ENCODE data around the gene LSS. TPM values are rescaled to one million over a fixed set of nuclear protein-coding genes. Genes with fewer than 3 reads are reported as not detected.

The LSS gene
- total and polyA plus RNA-seq, 8 donors, result 16.1 to 34.1 (median 25.2) TPM

DNA sequence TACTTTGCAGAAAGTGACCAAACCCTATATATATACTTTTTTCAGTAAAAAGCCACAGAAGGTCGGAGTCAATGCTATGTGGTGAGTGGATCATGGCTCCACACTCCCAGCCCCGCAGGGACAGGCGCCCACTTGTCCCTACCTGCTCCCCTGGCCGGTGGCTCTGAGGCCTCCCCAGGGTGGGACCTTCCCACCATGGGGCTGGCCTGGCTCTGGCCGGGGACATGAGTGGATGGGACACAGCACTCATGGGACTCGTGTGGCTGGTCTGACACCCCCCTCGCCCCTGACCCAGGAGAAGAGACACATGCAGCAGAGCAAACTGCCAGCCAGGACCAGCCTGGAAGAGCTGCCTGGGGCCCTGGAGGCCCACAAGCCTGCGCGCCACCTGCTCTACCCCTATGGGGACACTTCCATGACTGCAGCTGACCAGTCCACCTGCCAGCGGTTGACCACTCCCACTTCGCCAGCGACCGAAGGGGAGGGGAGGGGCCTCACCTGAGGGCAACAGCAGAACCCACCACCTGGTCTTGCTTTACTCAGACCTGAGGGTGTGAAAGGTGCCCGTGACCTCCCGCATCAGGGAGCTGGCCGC is 46.5 kb downstream of the LSS start:
- no peaks in the 10 kb centered on the region for H3K36me3 ChIP-seq
- TF ChIP-seq, protein P1, sequence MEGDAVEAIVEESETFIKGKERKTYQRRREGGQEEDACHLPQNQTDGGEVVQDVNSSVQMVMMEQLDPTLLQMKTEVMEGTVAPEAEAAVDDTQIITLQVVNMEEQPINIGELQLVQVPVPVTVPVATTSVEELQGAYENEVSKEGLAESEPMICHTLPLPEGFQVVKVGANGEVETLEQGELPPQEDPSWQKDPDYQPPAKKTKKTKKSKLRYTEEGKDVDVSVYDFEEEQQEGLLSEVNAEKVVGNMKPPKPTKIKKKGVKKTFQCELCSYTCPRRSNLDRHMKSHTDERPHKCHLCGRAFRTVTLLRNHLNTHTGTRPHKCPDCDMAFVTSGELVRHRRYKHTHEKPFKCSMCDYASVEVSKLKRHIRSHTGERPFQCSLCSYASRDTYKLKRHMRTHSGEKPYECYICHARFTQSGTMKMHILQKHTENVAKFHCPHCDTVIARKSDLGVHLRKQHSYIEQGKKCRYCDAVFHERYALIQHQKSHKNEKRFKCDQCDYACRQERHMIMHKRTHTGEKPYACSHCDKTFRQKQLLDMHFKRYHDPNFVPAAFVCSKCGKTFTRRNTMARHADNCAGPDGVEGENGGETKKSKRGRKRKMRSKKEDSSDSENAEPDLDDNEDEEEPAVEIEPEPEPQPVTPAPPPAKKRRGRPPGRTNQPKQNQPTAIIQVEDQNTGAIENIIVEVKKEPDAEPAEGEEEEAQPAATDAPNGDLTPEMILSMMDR (IDR thresholded peaks at IDR 0.05), result no peak
- WGBS, 2 donors, result 83 to 99% methylated on average over 14 to 16 of the region's 16 CpGs
- no peaks in the 10 kb centered on the region for H3K4me1 ChIP-seq
- no peaks in the 10 kb centered on the region for H3K27me3 ChIP-seq
- no peak overlapping the region for H3K4me3 ChIP-seq
- FAIRE-seq (no peak), ATAC-seq (no peak), DNase-seq (no peak)
- H3K27ac ChIP-seq, result no peak overlapping the region
- no peaks in the 10 kb centered on the region for H3K9me3 ChIP-seq
- intact Hi-C loops (cut with DNase I), result no loop called here

DNA sequence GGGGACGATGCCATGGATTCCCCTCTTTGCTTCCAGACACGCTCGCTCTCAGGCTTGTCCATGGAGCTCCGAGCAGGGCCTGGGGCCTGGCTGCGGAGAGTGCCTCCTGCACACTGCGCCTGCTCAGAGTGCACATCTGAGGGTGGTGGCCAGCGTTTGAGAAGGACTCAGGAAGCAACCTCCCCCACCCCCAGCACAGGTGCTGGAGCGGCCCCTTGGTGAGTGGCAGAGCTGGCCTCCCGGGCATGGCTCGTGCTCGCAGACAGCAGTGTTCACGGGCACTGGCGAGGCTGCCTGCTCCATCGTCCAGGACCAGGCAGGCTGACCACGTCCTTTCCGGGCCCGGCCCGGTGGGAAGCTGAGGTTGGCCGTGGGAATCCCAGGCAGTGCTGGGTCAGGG is 47.1 kb downstream of the LSS start:
- intact Hi-C loops (cut with DNase I), result no loop called here
- peak in 2 of 6 donors; percentile 56 to 71 for DNase-seq
- Histone ChIP-seq H3K4me1 (no peaks in the 10 kb centered on the region), H3K27me3 (no peaks in the 10 kb centered on the region), H3K36me3 (no peaks in the 10 kb centered on the region), H3K9me3 (no peaks in the 10 kb centered on the region), H3K27ac (no peak overlapping the region), H3K4me3 (no peak overlapping the region)
- TF ChIP-seq, protein P1 (IDR thresholded peaks at IDR 0.05), result no peak
- WGBS, 2 donors, result 82 to 93% methylated on average over 19 of the region's 19 CpGs
- ATAC-seq, result no peak
- FAIRE-seq, result no peak

DNA sequence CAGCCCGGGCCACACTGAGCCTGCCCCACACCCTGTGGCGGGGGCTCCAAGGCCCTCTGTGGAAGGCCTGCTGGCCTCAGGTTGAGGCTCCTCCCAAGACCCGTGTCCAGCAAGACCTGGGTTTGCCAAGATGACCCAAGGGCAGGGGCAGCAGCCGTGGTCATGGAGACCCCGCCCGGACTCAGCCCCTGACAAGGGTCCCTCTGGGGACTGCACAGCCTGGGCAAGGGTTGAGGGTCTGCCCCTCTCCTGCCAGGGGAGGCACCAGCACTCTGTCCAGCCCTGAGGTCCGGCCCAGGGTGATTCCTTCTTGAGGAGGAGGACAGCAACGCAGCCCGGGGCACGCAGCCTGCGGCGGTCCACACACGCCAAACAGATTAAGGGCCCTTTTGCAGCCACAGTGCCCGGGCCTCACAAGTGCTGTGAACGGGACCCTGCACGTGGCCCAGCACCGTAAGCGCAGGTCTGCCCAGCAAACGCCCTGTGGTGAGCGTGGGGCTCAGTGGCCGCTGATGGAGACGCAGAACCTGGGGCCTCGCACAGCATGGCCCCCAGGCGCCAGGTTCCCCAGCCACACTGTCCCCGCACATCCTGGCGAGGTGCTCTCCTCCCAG is 47.7 kb downstream of the LSS start:
- FAIRE-seq (no peak), ATAC-seq (no peak), DNase-seq (peak in 2 of 6 donors; percentile 50 to 69)
- Histone ChIP-seq H3K27ac (no peak overlapping the region), H3K9me3 (no peaks in the 10 kb centered on the region), H3K4me3 (no peak overlapping the region), H3K27me3 (no peaks in the 10 kb centered on the region), H3K4me1 (no peaks in the 10 kb centered on the region), H3K36me3 (no peaks in the 10 kb centered on the region)
- TF ChIP-seq, protein P1 (IDR thresholded peaks at IDR 0.05), result no peak
- WGBS, 2 donors, result 83 to 89% methylated on average over 25 to 26 of the region's 26 CpGs
- intact Hi-C loops (cut with DNase I), result no loop called here

DNA sequence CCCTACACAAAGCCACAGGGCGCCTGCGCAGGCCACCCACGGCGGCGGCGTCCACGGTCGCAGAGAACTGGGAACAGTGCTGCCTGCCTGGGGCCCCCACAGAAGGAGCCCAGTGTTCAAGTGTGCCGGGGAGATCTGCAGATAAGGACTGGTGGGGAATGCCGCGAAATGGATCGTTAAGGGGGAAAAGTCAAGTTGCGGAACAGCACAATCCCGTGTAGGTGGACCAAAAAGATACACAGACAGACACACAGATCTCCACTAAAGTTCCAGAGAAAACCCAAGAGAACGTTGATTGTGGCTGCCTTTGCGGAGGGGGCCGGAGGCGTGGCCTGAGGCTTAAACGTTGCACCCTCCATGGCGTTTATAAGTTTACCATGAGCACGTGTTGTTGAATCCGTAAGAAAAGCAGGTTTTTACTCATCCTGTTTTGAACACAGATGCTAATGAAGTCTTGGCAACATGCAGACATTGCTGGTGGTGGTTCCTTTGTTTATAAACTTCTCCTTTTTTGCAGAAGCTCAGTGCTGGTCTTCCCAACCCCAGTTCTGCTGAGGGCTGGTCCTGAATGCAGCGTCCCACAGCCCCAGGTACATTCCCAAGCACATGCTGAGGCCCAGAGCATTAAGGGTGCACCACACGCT is 48.4 kb downstream of the LSS start:
- no peak overlapping the region for H3K27ac ChIP-seq
- no peak for ATAC-seq
- DNase-seq, result no peak
- no peaks in the 10 kb centered on the region for H3K9me3 ChIP-seq
- no peaks in the 10 kb centered on the region for H3K4me1 ChIP-seq
- no peak for FAIRE-seq
- H3K4me3 ChIP-seq, result no peak overlapping the region
- TF ChIP-seq, protein P1 (IDR thresholded peaks at IDR 0.05), result no peak
- WGBS, 2 donors, result 76 to 85% methylated on average over 24 of the region's 24 CpGs
- no peaks in the 10 kb centered on the region for H3K27me3 ChIP-seq
- intact Hi-C loops (cut with DNase I), result no loop called here
- no peaks in the 10 kb centered on the region for H3K36me3 ChIP-seq

DNA sequence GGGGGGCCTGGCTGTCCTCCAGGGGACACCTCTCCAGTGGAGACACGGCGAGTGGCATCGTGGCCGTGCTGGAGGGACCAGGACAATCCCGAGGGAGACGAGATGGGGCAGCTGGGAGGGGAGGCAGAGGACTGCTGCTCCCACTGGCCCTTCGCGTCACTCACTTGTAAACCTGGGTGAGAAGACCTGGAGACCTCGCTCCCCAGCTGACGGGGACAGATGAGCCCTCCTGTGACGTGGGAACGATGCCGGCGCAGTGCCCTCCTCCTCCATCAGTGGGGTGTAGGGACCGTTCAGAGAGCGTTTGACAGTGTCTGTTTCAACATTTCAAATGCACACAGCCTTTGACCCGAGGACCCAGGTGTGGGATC is 48.9 kb downstream of the LSS start:
- H3K36me3 ChIP-seq, result no peaks in the 10 kb centered on the region
- ATAC-seq (no peak), FAIRE-seq (no peak), DNase-seq (peak in 1 of 6 donors; percentile 54)
- WGBS, 2 donors, result 82 to 85% methylated on average over 17 of the region's 17 CpGs
- H3K27me3 ChIP-seq, result no peaks in the 10 kb centered on the region
- H3K9me3 ChIP-seq, result no peaks in the 10 kb centered on the region
- H3K4me1 ChIP-seq, result no peaks in the 10 kb centered on the region
- TF ChIP-seq, protein P1 (IDR thresholded peaks at IDR 0.05), result no peak
- H3K27ac ChIP-seq, result no peak overlapping the region
- no peak overlapping the region for H3K4me3 ChIP-seq
- intact Hi-C loops (cut with DNase I), result no loop called here

All from pancreas (tissue), 10 donors.